HepG2 (cell line): ENCODE measurements around the gene SDK1.

Experiments
- ARNT ChIP-seq: fragments of 450-650 bp; IDR thresholded peaks from 2 replicates; pipeline ENCODE4 v1.6.1; 2017
- KAT8 ChIP-seq: IDR thresholded peaks from 2 replicates; pipeline ENCODE4 v1.6.1; 2016; ENCODE audit warnings: missing genetic modification reagents, missing compliant biosample characterization
- POLR2A ChIP-seq, 2 experiments: IDR thresholded peaks; 2 replicates each; pipeline ENCODE4 v1.6.1; 2011; ENCODE audit warnings: low read depth in 2 of 2, low read length in 2 of 2, mild to moderate bottlenecking in 1 of 2, moderate library complexity in 1 of 2; ENCODE audit not compliant: insufficient read depth in 1 of 2

- TF ChIP-seq POLR2A (IDR thresholded peaks at IDR 0.05; ENCODE audit: insufficient read depth in 1 of 2, low read depth in 2 of 2, low read length in 2 of 2) (no peak), KAT8 (CRISPR knock-in tag) (no peak), ARNT (no peak)
Observed at GRCh38 chr7:3892686-3893085, 591.6 kb downstream of the SDK1 start.
